Measurements from ENCODE around the gene TUFM. TPM values are rescaled to one million over a fixed set of nuclear protein-coding genes. Genes with fewer than 3 reads are reported as not detected.

The TUFM gene
- total RNA-seq, 2 donors from 2014 or later: 252 to 427 TPM

- peaks cover 30% of the 10 kb centered on the region for H3K36me3 ChIP-seq
- H3K27me3 ChIP-seq: no peaks in the 10 kb centered on the region
- no peak overlapping the region for H3K4me3 ChIP-seq
- no peak for TF ChIP-seq CTCF (IDR thresholded peaks at IDR 0.05)
- H3K4me1 ChIP-seq: peaks cover 2% of the 10 kb centered on the region
- intact Hi-C loops (cut with DNase I): loop anchor here (2.0 kb wide), 1 partner anchor 69 kb away; no protein-coding TSS in a partner anchor
- DNase-seq: no peak
- H3K9me3 ChIP-seq: no peaks in the 10 kb centered on the region
- no peak overlapping the region for H3K27ac ChIP-seq
- H3K9ac ChIP-seq (ENCODE audit: low read depth in 2 of 2, low read length in 2 of 2): no peak overlapping the region
Measured at GRCh38 chr16:28839899-28840298, 6.2 kb downstream of the TUFM start.

- no peak for TF ChIP-seq CTCF (IDR thresholded peaks at IDR 0.05)
- Histone ChIP-seq H3K27ac (no peak overlapping the region), H3K36me3 (peaks cover 37% of the 10 kb centered on the region), H3K27me3 (no peaks in the 10 kb centered on the region), H3K9me3 (no peaks in the 10 kb centered on the region), H3K4me1 (no peaks in the 10 kb centered on the region), H3K9ac (ENCODE audit: low read depth in 2 of 2, low read length in 2 of 2) (no peak overlapping the region), H3K4me3 (no peak overlapping the region)
- DNase-seq: no peak
- intact Hi-C loops (cut with DNase I): loop anchor here (2.0 kb wide), 1 partner anchor 70 kb away; no protein-coding TSS in a partner anchor
Measured at GRCh38 chr16:28839004-28839639, 7.0 kb downstream of the TUFM start.

- H3K36me3 ChIP-seq: peaks cover 36% of the 10 kb centered on the region
- no peaks in the 10 kb centered on the region for H3K27me3 ChIP-seq
- intact Hi-C loops (cut with DNase I): loop anchor here (2.0 kb wide), 1 partner anchor 70 kb away; no protein-coding TSS in a partner anchor
- H3K9me3 ChIP-seq: no peaks in the 10 kb centered on the region
- no peak for DNase-seq
- H3K27ac ChIP-seq: no peak overlapping the region
- H3K4me1 ChIP-seq: no peaks in the 10 kb centered on the region
- H3K4me3 ChIP-seq: no peak overlapping the region
- TF ChIP-seq CTCF (IDR thresholded peaks at IDR 0.05): no peak
- H3K9ac ChIP-seq (ENCODE audit: low read depth in 2 of 2, low read length in 2 of 2): no peak overlapping the region
Measured at GRCh38 chr16:28838558-28838918, 7.6 kb downstream of the TUFM start.

- Histone ChIP-seq H3K4me3 (no peak overlapping the region), H3K27me3 (no peaks in the 10 kb centered on the region), H3K9ac (ENCODE audit: low read depth in 2 of 2, low read length in 2 of 2) (no peak overlapping the region), H3K9me3 (no peaks in the 10 kb centered on the region), H3K36me3 (peaks cover 36% of the 10 kb centered on the region), H3K4me1 (no peaks in the 10 kb centered on the region), H3K27ac (no peak overlapping the region)
- intact Hi-C loops (cut with DNase I): loop anchor here (2.0 kb wide), 1 partner anchor 71 kb away; no protein-coding TSS in a partner anchor
- DNase-seq: no peak
- no peak for TF ChIP-seq CTCF (IDR thresholded peaks at IDR 0.05)
Measured at GRCh38 chr16:28837672-28838557, 8.2 kb downstream of the TUFM start.

DNA sequence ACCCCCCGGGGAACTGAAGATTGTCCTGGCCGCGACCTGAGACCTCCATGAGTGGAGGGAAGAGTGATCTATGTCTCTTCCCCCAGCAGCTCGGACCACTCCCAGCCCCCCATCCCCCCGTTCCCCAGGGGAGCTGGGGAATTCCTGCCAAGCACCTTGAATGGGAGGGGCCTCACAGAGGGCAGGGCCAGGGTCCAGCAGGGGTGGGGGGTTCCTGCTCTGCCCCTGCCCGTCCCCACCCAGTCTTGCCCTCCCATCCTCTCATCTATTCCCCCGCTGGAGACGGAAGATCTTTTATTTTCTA is 9.4 kb downstream of the TUFM start:
- TF ChIP-seq CTCF (IDR thresholded peaks at IDR 0.05): no peak
- Histone ChIP-seq H3K9me3 (no peaks in the 10 kb centered on the region), H3K27me3 (no peaks in the 10 kb centered on the region), H3K27ac (no peak overlapping the region), H3K4me1 (no peaks in the 10 kb centered on the region), H3K4me3 (no peak overlapping the region), H3K9ac (ENCODE audit: low read depth in 2 of 2, low read length in 2 of 2) (no peak overlapping the region), H3K36me3 (peaks cover 39% of the 10 kb centered on the region)
- intact Hi-C loops (cut with DNase I): no loop called here
- no peak for DNase-seq
